Suprapubic skin (tissue), 4 donors: Measurements from ENCODE around the gene IFT43. TPM values are rescaled to one million over a fixed set of nuclear protein-coding genes. Genes with fewer than 3 reads are reported as not detected.
A peak's percentile ranks its signal among the peaks of the same experiment; 100 is the strongest.

Experiments used
- DNase-seq, 2 donors: peaks; one replicate each; pipeline ENCODE4 v3.0.0-alpha.2; 2019; ENCODE audit warnings: low spot score in 2 of 2
- H3K27ac ChIP-seq: fragments of 200-600 bp; sonication (generic); one replicate; pipeline ENCODE4 v1.5.1; 2019
- H3K27me3 ChIP-seq: fragments of 200-600 bp; sonication (generic); one replicate; pipeline ENCODE4 v1.5.1; 2019
- H3K36me3 ChIP-seq: fragments of 200-600 bp; sonication (generic); one replicate; pipeline ENCODE4 v1.5.1; 2019
- H3K4me1 ChIP-seq: fragments of 200-600 bp; sonication (generic); one replicate; pipeline ENCODE4 v1.5.1; 2019
- H3K4me3 ChIP-seq: fragments of 200-600 bp; sonication (generic); one replicate; pipeline ENCODE4 v1.5.1; 2019; ENCODE audit warnings: mild to moderate bottlenecking
- H3K9me3 ChIP-seq: fragments of 200-600 bp; sonication (generic); one replicate; pipeline ENCODE4 v1.5.1; 2019
- CTCF ChIP-seq, 2 donors: fragments of 200-600 bp in 1 of 2; fragments of 450-650 bp in 1 of 2; sonication (generic) in 1 of 2; IDR thresholded peaks; one replicate each; pipeline ENCODE4 v1.5.1; 2016 to 2019; ENCODE audit warnings: antibody characterized with exemption in 2 of 2, mild to moderate bottlenecking in 1 of 2, moderate library complexity in 1 of 2
- EP300 ChIP-seq: sonication (generic); formaldehyde crosslinking; IDR thresholded peaks from one replicate; pipeline ENCODE4 v1.6.1; 2017; ENCODE audit warnings: antibody characterized with exemption
- POLR2A ChIP-seq, 2 donors: fragments of 450-650 bp; IDR thresholded peaks; one replicate each; pipeline ENCODE4 v1.6.1; 2017; ENCODE audit warnings: antibody characterized with exemption in 2 of 2, mild to moderate bottlenecking in 2 of 2, moderate library complexity in 2 of 2
- POLR2AphosphoS5 ChIP-seq, 3 donors: sonication (generic); formaldehyde crosslinking; IDR thresholded peaks; one replicate each; pipeline ENCODE4 v1.6.1; 2017; ENCODE audit warnings: antibody characterized with exemption in 3 of 3
- WGBS: methylation state at CpG from one replicate; pipeline ENCODE4 v1.1.5; 2018; 5-methylcytosine and 5-hydroxymethylcytosine counted together
- total RNA-seq, 4 donors: library from RNA; depleted of rRNA; stranded (reverse); fragments of >200 nt; gene quantifications; one replicate each; pipeline ENCODE4 v1.1.0, GENCODE V29; 2016

Gene IFT43
- total RNA-seq, 4 donors from 2014 or later: 20.3 to 27.8 (median 22.0) TPM

- peaks cover 44% of the 10 kb centered on the region for H3K36me3 ChIP-seq
- DNase-seq: no peak
- 75% methylated on average over 4 of the region's 4 CpGs for WGBS
- TF ChIP-seq POLR2A (IDR thresholded peaks at IDR 0.05): no peak
- TF ChIP-seq CTCF (IDR thresholded peaks at IDR 0.05): no peak
- TF ChIP-seq POLR2AphosphoS5 (IDR thresholded peaks at IDR 0.05): no peak
- no peak overlapping the region for H3K27ac ChIP-seq
- H3K9me3 ChIP-seq: no peaks in the 10 kb centered on the region
- peaks cover 17% of the 10 kb centered on the region for H3K4me1 ChIP-seq
- no peaks in the 10 kb centered on the region for H3K27me3 ChIP-seq
- H3K4me3 ChIP-seq: no peak overlapping the region
These were observed 6.2 kb downstream of the IFT43 start for GRCh38 chr14:75991753-75992152.

- peaks cover 12% of the 10 kb centered on the region for H3K4me1 ChIP-seq
- no peaks in the 10 kb centered on the region for H3K9me3 ChIP-seq
- no peak overlapping the region for H3K4me3 ChIP-seq
- H3K27ac ChIP-seq: no peak overlapping the region
- TF ChIP-seq EP300: no peak
- TF ChIP-seq POLR2A (IDR thresholded peaks at IDR 0.05): no peak
- TF ChIP-seq POLR2AphosphoS5 (IDR thresholded peaks at IDR 0.05): no peak
- DNase-seq: no peak
- 81% methylated on average over 1 of the region's 1 CpG for WGBS
- H3K36me3 ChIP-seq: peaks cover 60% of the 10 kb centered on the region
- no peaks in the 10 kb centered on the region for H3K27me3 ChIP-seq
These were observed 8.0 kb downstream of the IFT43 start for GRCh38 chr14:75993567-75994041.

- no peaks in the 10 kb centered on the region for H3K27me3 ChIP-seq
- no peaks in the 10 kb centered on the region for H3K9me3 ChIP-seq
- H3K4me1 ChIP-seq: peaks cover 5% of the 10 kb centered on the region
- no peak overlapping the region for H3K4me3 ChIP-seq
- H3K36me3 ChIP-seq: peaks cover 61% of the 10 kb centered on the region
- H3K27ac ChIP-seq: peak overlapping the region; percentile 52
- DNase-seq: peak; percentile 74 to 84
- TF ChIP-seq CTCF (IDR thresholded peaks at IDR 0.05) (no peak), POLR2A (IDR thresholded peaks at IDR 0.05) (no peak), POLR2AphosphoS5 (IDR thresholded peaks at IDR 0.05) (no peak), EP300 (no peak)
- WGBS: 62% methylated on average over 17 of the region's 17 CpGs
These were observed 9.9 kb downstream of the IFT43 start for GRCh38 chr14:75995372-75996041.

GRCh38 chr14:75996488-75996887, 10.9 kb downstream of the IFT43 start:
- Histone ChIP-seq H3K27ac (no peak overlapping the region), H3K36me3 (peaks cover 67% of the 10 kb centered on the region), H3K9me3 (no peaks in the 10 kb centered on the region), H3K27me3 (no peaks in the 10 kb centered on the region), H3K4me3 (no peak overlapping the region), H3K4me1 (peaks cover 5% of the 10 kb centered on the region)
- 94% methylated on average over 1 of the region's 1 CpG for WGBS
- DNase-seq: no peak
- TF ChIP-seq EP300: no peak
- no peak for TF ChIP-seq CTCF (IDR thresholded peaks at IDR 0.05)
- TF ChIP-seq POLR2AphosphoS5 (IDR thresholded peaks at IDR 0.05): no peak
- TF ChIP-seq POLR2A (IDR thresholded peaks at IDR 0.05): no peak

- peaks cover 5% of the 10 kb centered on the region for H3K4me1 ChIP-seq
- no peak overlapping the region for H3K27ac ChIP-seq
- no peak overlapping the region for H3K4me3 ChIP-seq
- H3K36me3 ChIP-seq: peaks cover 62% of the 10 kb centered on the region
- H3K9me3 ChIP-seq: no peaks in the 10 kb centered on the region
- TF ChIP-seq POLR2AphosphoS5 (IDR thresholded peaks at IDR 0.05) (no peak), CTCF (IDR thresholded peaks at IDR 0.05) (no peak)
- 79% methylated on average over 6 of the region's 6 CpGs for WGBS
- DNase-seq: no peak
- no peaks in the 10 kb centered on the region for H3K27me3 ChIP-seq
These were observed 14.1 kb downstream of the IFT43 start for GRCh38 chr14:75999511-76000190.
